8988T (cell line): ENCODE data around the gene CD160.
"Not testable (repeated sequence)": the region's sequence is repeated elsewhere in the genome, so short reads cannot be mapped to it uniquely, and the experiment has no call there.

Experiments used
- DNase-seq: peaks from one replicate; pipeline ENCODE4 v3.0.0; 2011

Gene CD160, protein sequence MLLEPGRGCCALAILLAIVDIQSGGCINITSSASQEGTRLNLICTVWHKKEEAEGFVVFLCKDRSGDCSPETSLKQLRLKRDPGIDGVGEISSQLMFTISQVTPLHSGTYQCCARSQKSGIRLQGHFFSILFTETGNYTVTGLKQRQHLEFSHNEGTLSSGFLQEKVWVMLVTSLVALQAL

GRCh38 chr1:145719230-145720079 lies at the start of gene CD160:
TSS of gene CD160 (plus strand) at chr1:145719499. CDS start at chr1:145728328, 8,829 bp downstream.
- no peak for DNase-seq

GRCh38 chr1:145670995-145671745 lies 48.1 kb upstream of the CD160 start:
- DNase-seq: not testable (repeated sequence)

DNA sequence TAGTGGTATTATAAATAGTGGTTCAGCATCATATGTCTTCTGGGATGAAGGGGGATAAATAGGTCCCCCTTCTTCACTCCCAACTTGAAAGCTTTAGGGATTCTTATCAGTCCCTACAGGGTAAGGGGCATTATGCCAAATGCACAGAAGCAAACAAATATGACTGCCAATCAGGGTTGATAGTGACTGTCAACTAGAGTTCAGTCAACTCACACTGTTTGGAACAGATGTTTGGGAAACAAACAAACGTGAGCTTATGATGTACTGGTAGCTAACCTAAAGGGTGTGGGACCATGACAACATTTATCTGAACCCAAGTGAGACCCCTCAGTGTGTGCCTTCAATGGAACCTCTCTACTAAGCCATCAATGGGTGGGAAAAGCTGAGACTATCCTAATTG lies 46.1 kb upstream of the CD160 start:
- DNase-seq: not testable (repeated sequence)

- DNase-seq: not testable (repeated sequence)
These were observed 34.4 kb upstream of the CD160 start for GRCh38 chr1:145684858-145685257.

- not testable (repeated sequence) for DNase-seq
These were observed 33.2 kb upstream of the CD160 start for GRCh38 chr1:145686078-145686477.

GRCh38 chr1:145688328-145688727 lies 31.0 kb upstream of the CD160 start:
- DNase-seq: no peak

- no peak for DNase-seq
These were observed 30.4 kb upstream of the CD160 start for GRCh38 chr1:145688924-145689323.

DNA sequence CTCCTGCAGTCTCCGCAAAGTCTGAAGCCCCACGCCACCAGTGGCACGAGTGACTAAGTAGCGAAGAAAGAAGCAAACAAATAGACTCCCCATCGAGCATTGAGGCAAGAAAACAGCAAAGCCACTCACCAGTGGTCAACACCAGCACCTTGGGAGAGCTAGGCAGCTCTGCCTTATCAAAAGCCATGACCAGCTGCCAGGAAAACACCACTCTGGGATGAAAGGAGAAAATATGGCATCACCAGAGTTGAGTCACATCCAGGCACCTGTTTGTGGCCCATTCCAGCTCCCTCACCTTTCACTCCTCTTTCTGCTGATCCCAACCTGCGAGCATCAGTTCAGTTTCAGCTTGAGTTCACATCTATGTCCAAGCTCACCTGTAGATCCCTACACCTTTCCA lies 29.4 kb upstream of the CD160 start:
- no peak for DNase-seq

DNA sequence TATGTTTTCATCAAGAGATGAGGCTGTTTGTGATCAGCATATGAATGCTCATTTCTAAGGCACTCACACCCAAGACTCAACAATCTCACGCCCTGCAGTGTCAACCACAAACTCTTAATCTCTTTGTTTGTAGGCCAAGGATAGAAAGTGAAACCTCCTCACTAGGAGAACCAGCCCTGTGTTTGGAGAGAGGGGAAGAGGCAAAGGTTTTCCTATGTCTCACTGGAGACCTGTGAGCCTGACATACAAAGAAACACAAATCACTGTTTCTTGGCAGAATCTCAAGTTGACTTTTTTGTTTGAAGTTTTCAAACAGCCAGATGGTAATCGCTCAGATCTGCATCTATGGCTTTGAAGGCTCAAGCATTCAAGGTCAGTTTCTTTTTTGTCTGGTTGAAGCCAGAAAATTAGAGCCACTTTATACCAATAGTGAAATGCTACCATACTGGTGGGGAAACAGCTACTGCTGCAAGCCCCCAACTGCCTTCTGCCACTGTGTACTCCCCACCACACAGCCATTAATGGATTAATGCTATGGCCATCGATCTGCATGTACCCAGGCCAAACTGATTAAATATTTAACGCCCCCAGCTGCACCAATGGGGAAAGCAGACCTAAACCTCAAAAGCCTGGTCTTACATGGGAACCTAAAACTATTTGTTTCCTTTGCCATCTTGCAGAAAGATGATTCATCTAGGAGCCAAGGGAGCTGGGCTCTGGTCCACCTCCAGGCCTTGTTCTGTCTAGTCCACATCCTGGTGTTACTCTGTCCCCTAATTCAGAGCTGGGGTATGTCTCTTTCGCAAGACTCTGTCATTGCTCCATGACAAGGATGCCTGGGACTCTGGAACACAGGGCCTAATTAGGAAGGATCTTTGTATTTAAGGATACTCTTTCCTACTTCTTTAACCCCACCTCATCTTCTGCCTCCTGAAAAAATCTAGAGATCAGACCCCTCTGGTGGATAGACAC lies 28.4 kb upstream of the CD160 start:
- DNase-seq: no peak

- DNase-seq: no peak
These were observed 26.4 kb upstream of the CD160 start for GRCh38 chr1:145692785-145693443.

GRCh38 chr1:145695821-145696629 lies 23.3 kb upstream of the CD160 start:
- no peak for DNase-seq

DNA sequence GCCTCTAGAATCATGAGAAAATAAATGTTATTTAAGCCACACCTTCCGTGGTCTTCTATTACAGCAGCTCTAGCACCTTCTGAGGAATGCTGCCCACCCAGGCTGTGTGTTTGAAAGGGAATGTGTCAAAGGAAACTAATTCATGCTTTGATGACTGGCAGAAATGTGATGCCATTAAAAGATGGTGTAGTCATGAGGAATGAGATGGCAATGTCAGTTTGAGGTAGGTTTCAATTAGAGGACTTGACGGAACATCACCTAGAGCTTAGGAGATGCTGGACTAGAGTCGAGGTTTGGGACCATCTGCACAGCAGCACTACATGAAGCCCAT lies 22.7 kb upstream of the CD160 start:
- DNase-seq: no peak

DNA sequence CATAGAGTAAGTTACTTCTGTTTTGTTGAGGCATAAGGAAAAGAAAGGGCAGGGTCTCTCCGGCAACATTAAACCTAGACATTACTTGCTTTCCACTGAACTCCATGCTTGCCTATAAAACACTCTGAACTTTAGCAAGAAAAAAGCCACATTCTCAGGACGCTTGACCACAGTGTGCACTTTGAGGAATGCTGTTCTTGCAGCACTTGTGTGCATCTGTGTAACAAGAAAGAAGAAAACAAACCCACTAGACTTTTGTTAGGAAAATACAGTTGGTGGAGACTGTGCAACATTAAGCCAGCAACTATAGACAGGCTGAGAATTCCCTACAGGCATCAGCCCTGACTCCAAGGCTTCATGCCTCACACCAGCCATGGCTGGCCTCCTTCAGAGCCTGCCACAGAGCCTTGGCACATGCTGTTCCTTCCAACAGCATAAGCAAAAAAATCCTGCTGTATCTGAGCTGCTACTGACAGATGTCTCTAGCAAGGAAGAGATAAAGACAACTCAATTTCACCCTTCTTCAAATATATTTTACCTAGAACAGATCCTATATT lies 17.9 kb upstream of the CD160 start:
- no peak for DNase-seq

GRCh38 chr1:145702052-145702451 lies 17.2 kb upstream of the CD160 start:
- DNase-seq: no peak

DNA sequence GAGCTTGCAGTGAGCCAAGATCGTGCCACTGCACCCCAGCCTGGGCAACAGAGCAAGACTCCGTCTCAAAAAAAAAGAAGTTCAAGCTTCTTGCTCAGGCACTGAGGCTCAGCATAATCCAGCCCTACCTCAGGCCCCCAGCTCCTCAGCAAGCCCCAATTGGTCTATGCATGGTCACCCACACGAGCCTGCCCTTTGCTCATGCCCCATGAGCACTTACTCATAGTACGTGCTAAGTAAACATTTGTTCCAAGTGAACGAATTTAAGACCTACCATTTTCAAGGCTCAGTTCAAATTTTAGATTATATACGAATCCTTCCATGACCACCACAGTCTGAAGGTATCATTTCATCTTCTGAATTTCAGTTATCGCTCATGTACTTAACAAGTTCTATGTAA lies 16.5 kb upstream of the CD160 start:
- DNase-seq: no peak

DNA sequence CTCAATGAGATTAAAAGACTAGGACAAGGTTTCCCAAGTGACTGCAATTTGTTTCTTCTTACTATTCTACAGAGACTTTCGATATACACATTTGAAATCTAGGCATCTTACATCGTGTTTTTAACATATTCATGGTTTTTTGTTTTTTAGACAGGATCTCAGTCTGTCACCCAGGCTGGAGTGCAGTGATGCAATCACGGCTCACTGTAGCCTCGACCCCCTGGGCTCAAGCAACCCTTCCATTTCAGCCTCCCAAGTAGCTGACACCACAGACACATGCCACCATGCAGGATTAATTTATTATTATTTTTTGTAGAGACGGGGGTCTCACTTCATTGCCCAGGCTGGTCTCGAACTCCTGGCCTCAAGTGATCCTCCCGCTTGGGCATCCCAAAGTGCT lies 13.7 kb upstream of the CD160 start:
- DNase-seq: no peak

- no peak for DNase-seq
These were observed 13.1 kb upstream of the CD160 start for GRCh38 chr1:145706086-145706664.

- no peak for DNase-seq
These were observed 12.0 kb upstream of the CD160 start, which contains the start of gene PDZK1 for GRCh38 chr1:145707183-145707867. TSS of gene PDZK1 (minus strand) at chr1:145707368. CDS start at chr1:145688021, 19,347 bp downstream.

DNA sequence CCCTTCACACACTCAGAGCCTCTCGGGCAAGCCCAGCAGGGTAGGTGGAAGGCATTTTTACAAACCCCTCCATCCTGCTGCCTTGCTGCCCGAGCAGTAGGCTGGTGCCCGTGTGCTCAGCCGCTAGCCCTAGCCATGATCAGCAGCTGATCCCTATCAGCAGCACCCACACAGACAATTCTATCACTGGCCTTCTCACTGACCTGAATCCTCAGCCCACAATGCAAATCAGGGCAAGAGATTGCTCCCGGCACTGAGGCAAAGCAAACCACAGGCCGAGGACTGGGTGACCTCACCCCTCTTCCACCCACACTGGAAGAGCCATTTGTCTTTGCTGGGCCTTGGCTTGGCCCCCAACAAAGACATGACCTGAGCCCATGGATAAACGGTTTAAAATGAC lies 11.2 kb upstream of the CD160 start:
- DNase-seq: no peak
